GM18499 (cell line): Measurements from ENCODE around the gene CEP83.

ENCODE experiments used
- ATAC-seq: cut with Tn5 transposase; IDR thresholded peaks from one replicate; pipeline ENCODE4 v1.9.1; 2021; ENCODE audit warnings: moderate number of reproducible peaks; ENCODE audit not compliant: insufficient read depth, unreplicated experiment

CEP83 gene

GRCh38 chr12:94312378-94312777, 147.3 kb downstream of the CEP83 start:
- ATAC-seq: no peak

GRCh38 chr12:94309373-94309772, 150.3 kb downstream of the CEP83 start:
- peak; percentile 72 for ATAC-seq

GRCh38 chr12:94308612-94309011, 151.1 kb downstream of the CEP83 start:
- ATAC-seq: no peak

GRCh38 chr12:94305130-94305957, 154.3 kb downstream of the CEP83 start:
- no peak for ATAC-seq

- ATAC-seq: no peak
These were observed 155.1 kb downstream of the CEP83 start for GRCh38 chr12:94304566-94305061.

- ATAC-seq: no peak
These were observed 155.7 kb downstream of the CEP83 start for GRCh38 chr12:94304012-94304411.

- ATAC-seq: no peak
These were observed 159.8 kb downstream of the CEP83 start for GRCh38 chr12:94299846-94300245.

- no peak for ATAC-seq
These were observed 161.7 kb downstream of the CEP83 start for GRCh38 chr12:94297876-94298505.

GRCh38 chr12:94297096-94297699, 162.5 kb downstream of the CEP83 start:
- ATAC-seq: no peak

GRCh38 chr12:94290353-94290752, 169.3 kb downstream of the CEP83 start:
- ATAC-seq: no peak

- no peak for ATAC-seq
These were observed 170.0 kb downstream of the CEP83 start for GRCh38 chr12:94289461-94290312.

- no peak for ATAC-seq
These were observed 172.4 kb downstream of the CEP83 start for GRCh38 chr12:94287245-94287628.

GRCh38 chr12:94286583-94287244, 173.0 kb downstream of the CEP83 start:
- no peak for ATAC-seq

GRCh38 chr12:94285943-94286582, 173.6 kb downstream of the CEP83 start:
- no peak for ATAC-seq

GRCh38 chr12:94284859-94285258, 174.8 kb downstream of the CEP83 start:
- no peak for ATAC-seq

GRCh38 chr12:94284046-94284445, 175.6 kb downstream of the CEP83 start:
- no peak for ATAC-seq

- ATAC-seq: no peak
These were observed 177.0 kb downstream of the CEP83 start for GRCh38 chr12:94282675-94283074.

GRCh38 chr12:94280063-94280462, 179.6 kb downstream of the CEP83 start:
- no peak for ATAC-seq

- ATAC-seq: no peak
These were observed 182.2 kb downstream of the CEP83 start for GRCh38 chr12:94277426-94278000.
